DMS153 treated with DMSO at 0.1 percent for 48 hours (cell line): ENCODE data around the gene ARG2.
A peak's percentile ranks its signal among the peaks of the same experiment; 100 is the strongest.

Experiments
- DNase-seq: peaks from one replicate; lab custom pipeline; 2025; ENCODE audit not compliant: unreplicated experiment; lab: John Stamatoyannopoulos, UW

Gene ARG2

DNA sequence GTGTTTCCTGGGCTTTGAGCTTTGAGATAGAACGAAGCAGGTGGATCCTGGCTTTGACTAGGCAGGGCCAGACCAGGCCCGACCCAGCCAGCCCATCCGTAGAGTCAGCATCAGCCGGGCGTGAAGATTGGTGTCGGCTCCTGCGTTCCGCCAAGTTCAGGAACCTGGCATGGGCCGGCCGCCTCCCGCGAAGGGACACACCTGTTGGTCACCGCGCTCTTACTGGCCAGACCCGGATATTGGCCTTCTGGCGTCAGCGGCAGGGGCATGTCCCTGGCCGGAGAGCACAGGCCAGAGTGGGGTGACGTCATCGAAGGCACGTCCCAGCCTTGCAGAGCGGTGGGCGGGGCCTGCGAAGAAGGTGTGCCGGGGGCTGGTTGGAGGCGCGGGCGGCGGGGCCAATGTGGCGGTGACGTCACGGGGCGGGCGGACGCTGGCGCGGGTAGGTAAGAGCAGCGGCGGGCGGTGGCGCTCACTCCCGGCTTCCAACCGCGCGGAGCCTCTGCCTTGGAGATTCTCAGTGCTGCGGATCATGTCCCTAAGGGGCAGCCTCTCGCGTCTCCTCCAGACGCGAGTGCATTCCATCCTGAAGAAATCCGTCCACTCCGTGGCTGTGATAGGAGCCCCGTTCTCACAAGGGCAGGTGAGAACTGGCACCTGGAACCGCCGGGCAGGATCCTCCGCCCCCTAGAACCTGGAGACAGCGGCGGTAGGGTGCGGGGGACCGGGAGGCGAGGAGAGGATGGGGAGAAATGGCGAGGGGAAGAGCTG lies at the start of gene ARG2:
Gene ARG2 (plus strand): TSS at position 475 of the 771 bp plus-strand sequence. CDS start 58 bp downstream, at position 533.
- DNase-seq, result peak; percentile 91

DNA sequence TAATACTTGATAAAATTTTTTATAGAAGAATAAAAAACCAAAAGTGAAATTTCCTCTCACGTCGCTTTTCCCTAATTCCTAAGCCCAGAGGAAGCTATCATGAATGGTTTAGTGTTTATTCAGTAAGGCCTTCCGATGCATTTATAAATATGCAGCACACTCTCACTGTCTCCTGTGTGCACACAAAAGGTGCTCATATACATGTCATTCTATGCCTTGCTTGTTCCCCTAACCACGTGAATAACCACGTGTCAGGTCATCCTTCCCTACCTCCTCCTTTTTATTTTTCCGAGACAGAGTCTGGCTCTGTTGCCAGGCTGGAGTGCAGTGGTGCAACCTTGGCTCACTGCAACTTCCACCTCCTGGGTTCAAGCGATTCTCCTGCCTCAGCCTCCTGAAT lies 49.3 kb upstream of the ARG2 start:
- no peak for DNase-seq

DNA sequence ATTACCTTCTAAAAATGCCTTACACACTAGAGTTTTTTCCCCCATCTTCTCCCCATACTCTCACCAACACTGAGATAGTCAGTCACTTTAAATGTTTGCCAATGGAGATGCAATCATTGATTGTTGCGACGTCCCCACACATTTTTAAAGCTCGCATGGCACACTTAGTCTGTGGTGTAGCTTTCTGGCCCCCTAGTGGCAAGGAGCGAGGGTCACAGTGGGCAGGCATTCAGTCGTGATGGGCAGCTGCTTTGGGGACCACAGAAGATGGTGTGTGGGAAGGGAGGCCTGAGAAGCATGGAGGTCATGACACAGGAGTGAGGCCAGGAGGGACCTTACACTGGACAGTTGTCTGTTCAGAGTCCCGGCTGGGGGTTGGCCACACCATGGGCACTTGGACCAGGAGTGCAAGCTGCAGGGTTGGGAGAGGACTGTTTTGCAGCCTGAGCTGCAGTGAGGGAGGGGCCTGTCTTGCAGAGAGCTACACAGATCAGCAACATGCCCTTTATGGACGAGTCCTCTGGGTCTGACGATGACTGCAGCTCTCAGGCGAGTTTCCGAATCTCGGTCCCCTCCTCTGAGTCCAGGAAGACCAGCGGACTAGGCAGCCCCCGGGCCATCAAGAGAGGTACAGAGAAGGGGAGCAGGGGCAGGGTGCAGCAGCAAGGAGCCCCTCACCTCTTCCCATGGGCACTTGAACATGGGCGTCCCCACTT lies 48.3 kb upstream of the ARG2 start:
- DNase-seq, result peak; percentile 29

DNA sequence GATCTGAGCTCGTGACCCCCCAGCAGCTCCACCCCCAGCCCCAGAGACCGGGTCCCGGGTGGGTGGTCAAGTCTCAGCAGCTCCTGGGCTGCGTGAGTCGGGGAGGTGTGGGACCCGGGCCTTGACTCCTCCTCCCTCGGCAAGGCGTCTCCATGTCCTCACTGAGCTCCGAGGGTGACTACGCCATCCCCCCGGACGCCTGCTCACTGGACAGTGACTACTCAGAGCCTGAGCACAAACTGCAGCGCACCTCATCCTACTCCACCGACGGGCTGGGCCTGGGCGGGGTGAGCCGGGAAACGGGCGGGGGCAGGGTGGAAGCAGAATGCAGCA lies 47.8 kb upstream of the ARG2 start:
- DNase-seq, result no peak

DNA sequence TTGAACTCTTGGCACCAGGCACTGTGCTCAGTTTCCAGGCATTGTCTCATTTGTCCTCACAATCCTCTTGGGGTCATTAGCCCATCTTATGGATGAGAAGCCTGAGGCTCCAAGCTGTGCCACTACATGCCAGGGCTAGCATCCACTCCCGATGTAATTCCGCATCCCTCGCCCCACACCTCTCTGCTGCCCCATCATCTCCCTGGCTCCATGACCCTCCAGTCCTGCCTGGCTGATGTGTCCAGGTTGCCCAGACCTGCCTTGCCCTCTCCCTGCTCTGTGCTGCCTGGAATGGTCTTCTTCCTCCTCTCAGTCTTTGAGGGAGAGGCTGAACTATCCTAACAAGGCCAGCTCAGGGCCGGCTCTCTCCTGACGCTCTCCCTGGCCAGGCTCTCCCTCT lies 47.1 kb upstream of the ARG2 start:
- DNase-seq, result no peak

DNA sequence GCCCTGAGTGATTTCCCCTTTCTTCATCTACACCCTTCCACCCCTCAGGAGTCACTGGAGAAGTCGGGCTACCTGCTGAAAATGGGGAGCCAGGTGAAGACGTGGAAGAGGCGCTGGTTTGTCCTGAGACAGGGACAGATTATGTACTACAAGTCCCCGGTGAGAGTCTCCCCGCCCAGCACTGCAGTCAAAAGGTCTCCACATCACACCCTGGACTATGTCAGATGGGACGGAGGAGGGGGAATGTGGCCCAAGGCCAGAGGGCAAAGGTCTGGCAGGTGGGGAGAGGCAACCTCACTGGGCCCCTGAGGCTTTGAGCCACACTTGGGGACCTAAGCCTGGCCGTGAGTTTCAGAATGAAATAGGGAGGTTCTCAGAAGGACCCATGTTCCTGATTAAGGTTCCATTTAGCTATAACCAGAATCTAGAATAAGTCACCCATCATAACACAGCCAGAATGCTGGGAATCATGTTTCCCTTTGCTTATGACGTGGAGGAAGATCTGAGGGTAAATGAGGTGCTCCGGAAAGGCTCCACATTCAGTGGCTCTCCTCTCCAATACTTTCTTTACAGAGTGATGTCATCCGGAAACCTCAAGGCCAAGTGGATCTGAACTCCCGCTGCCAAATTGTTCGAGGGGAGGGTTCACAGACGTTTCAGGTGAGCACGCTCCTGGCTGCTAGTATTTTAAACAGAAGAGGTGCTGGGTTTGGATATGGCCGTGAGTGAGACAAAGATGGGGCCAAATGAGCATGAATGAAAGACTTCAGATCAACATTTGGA lies 46.3 kb upstream of the ARG2 start:
- no peak for DNase-seq

DNA sequence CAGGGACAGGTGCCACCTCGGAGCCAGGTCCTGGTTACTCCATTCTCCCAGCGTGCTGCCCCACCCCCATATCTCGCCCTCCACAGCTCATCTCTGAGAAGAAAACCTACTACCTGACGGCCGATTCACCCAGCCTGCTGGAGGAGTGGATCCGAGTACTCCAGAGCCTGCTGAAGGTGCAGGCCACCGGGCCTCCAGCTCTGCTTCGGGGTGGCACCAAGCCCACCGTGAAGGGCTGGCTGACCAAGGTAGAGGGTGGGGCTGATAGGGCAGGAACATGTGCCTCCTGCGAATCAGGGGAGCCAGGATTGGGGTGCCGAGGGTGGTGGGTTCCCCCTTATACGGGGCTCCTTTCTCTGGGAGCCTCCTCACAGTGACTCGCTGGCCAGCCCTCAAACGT lies 45.6 kb upstream of the ARG2 start:
- DNase-seq, result no peak

DNA sequence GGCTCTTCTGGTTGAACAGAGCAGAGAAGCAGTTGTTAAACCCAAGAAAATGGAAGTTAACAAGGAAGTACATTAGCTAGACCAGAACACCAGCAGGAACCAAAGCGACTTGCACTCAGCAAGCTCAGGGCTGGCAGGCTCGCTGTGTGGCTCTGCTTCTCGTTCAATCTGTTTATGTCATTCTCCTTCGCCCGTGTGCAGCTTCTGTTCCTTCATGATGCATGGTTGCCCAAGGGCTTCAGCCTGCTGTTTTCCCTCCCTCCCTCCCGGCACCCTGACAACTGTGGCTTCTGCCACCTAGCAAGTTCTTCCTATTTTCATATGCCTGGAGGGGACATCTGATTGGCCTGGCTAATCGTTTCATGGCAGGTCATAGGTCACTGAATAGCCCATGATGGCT lies 44.9 kb upstream of the ARG2 start:
- no peak for DNase-seq

DNA sequence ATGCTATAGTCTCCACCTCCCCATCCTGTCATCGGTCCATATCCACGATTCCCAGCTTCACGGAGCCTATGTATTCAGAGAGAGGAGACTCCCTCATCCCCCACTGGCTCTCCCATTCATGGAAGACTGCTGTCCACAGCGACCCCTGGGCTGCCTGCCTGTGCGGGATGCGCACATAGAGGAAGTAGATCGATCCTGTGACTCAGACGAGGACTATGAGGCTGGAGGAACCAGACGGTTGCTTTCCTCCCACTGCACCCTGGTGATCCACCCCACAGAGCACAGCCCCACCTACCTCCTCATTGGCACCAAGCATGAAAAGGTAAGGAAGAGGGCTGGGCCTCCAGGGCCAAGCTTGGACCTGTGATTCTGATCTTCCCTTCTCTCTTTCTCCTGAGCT lies 44.0 kb upstream of the ARG2 start:
- no peak for DNase-seq

DNA sequence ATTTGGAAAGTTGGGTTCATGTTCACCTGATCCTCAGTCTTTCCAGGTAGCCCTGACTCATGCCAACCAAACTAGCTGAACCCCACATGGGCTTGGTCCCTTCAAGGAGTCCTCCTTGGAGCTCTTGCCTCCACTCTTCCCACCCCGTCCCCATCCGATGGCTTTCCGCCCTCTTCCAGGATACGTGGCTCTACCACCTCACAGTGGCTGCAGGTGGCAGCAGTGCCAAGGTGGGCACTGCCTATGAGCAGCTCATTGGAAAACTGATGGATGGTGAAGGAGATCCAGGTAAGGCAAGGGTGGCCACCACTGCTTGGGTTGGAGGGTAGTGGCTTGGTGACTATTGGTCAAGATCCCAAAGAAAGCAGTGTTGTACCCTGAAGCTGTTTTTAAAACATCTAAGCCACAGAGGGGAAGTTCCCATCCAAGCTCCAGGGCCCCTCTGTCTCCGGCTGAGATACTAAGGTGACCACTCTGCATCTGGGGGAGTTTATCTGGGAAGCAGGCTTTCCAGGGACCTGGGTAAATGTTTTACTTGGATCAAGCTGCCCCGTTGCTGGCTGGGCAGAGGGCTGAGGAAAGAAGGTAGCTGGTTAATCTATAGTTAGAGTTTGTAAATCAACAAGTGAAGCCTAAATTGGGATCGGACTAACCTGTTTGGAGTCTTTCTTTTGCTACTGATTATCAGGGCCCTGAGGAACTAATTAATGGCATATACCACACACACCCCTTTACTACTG lies 43.3 kb upstream of the ARG2 start:
- no peak for DNase-seq

DNA sequence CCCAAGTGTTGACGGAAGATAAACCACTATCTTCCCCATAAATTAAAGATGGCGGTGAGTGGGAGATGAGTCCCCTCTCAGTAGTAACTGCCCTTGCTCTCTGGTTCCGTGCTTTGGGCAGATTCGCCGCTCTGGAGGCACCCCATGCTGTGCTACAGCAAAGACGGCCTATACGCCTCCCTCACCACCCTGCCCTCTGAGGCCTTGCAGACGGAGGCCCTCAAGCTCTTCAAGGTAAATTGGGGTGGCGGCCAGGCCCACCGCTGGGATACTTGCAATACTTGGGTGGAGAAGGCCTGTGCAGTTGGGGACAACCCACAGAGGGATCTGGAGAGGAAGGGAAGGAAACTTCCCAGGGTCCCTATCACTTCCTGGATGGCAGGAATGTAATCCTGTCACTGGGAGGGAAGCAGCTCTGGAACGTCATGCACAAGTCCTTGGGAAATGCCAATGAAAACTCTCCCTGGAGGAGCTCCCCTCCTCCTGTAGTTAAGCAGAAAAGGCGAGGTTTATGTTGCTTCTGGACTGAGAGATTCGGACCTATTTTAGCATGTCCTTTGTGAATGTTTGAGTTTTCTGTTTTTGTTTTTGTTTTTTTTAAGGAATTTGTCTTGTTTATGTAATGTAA lies 42.4 kb upstream of the ARG2 start:
- DNase-seq, result no peak

DNA sequence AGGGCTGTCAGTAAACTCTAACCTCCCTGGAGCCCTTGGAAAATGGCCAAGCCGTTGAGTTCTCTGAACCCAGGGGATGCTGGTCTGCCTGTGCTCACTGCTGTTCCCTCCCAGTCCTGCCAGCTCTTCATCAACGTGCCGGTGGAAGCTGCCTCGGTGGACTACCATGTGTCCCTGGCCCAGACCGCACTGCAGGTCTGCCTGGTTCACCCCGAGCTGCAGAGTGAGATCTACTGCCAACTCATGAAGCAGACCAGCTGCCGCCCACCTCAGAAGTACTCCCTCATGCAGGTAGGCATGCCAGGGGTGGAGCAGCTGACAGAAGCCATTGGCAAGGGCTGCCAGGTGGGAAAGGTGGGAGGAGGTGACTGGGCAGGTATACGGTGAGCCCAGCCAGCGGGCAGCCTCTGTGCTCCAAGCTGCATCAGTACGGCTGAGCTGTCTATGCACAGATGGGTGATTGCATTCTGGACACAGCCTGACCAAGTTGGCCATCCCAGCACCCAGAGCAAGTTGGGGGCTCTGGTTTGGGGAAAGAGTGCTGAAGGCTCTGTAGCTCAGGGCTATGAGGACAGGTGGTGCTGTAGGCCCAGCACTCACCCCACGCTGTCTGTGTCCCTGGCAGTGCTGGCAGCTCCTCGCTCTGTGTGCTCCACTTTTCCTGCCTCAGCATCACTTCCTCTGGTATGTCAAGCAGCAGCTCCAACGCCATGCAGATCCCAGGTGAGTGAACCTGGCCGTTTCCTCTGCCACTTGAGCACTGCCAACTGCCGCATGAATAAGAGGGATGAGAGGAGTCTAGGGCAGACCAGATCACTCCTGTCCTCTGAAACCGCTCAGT lies 41.6 kb upstream of the ARG2 start:
- no peak for DNase-seq

DNA sequence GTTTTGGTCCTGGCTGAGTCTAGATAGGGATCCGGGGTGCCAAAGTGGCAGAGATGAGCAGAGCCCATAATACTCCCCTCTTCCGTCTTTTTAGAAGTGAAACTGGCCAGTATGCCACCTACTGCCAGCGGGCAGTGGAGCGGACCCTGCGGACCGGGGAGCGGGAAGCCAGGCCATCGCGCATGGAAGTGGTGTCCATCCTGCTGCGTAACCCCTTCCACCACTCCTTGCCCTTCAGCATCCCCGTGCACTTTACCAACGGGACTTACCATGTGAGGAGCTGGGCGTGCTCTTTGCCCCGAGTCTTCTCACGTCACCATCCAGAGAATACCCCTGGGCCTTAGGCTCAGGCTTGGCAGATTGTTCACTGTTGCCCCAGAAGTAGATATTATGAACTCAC lies 40.7 kb upstream of the ARG2 start:
- DNase-seq, result no peak

DNA sequence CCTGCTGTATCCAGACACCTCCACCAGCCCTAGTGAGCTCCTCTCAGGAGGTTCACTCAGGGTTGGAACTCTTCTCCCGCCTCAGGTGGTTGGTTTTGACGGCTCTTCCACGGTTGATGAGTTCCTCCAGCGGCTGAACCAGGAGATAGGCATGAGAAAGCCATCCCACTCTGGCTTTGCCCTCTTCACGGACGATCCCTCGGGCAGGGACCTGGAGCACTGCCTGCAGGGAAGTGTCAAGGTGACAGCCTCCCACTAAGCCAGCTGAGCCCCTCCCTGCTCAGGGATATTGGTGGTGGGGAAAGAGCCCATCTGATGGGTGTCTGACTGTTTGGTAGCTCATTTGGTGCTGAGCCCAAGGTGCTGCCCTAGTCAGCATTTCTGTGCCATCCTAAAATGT lies 40.1 kb upstream of the ARG2 start:
- no peak for DNase-seq

DNA sequence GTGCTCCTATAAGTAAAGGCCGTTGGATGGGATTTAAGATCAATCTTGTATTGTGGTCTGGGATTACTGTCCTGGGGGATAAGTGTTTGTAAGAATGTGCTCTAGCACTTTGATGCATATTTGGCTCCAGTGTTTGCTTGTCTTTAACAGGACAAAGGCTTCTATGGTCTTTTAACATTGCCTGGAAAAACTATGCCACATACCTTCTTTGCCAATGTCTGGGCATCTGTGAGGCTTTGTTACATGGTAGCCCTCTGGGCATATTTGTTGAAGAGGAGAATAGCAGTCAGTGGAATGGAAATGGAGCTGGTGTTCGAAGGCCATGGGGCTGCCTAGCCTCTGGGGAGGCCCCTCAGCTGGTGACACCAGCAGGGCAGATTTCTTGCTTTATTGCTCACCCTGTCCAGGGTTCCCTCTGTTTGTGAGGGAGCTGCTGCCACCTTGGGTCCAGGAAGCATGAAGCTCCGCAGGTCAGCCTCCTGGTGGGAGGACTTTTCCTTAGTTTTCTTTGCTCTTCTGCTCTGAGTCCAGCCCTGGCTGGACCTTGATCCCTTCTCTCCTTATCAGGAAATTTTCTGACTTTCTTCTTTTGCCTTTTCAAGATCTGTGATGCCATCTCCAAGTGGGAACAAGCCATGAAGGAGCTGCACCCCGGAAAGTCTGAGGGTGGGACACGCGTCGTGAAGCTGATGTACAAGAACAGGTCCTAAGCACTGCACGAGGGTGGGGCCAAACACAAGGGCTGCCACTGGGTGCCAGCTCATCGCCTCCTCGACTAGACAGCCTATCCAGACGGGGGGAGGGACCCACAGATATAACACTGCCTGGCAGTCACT lies 39.2 kb upstream of the ARG2 start:
- no peak for DNase-seq

DNA sequence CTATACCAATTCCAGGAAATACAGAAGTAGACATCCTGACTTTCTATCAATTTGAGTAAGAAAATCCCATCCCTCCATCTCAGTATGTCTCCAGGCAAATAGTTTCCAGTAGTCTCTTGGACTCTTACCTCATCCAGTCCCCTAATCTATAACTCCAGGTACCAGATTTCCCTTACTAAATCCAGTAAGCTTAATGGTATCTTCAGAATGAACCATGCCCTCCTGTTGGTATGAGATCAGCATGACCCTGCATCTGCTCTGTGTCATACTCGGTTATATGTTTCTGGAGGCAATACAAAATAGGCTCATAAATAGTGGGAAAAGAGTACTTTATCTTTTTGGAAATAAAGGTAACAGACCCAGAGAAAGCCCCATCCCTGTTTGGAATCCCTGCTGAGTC lies 38.1 kb upstream of the ARG2 start:
- no peak for DNase-seq

DNA sequence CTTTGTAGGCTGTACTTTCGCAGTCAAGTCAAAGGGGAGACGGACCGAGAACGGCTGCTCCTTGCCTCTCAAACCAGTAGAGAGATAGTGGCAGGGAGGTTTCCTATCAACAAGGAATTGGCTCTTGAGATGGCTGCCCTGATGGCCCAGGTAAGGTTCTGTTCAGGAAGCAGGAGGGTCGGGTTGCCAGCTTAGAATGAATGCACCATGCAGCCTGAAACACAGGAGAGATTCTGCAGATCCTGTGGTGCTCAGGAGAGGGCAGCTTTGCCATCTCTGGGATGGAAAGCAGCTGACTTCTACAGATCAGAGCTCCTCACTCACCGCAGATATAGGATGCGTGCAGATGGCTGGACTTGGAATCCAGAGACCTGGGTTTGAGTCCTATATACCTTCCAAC lies 37.7 kb upstream of the ARG2 start:
- no peak for DNase-seq

DNA sequence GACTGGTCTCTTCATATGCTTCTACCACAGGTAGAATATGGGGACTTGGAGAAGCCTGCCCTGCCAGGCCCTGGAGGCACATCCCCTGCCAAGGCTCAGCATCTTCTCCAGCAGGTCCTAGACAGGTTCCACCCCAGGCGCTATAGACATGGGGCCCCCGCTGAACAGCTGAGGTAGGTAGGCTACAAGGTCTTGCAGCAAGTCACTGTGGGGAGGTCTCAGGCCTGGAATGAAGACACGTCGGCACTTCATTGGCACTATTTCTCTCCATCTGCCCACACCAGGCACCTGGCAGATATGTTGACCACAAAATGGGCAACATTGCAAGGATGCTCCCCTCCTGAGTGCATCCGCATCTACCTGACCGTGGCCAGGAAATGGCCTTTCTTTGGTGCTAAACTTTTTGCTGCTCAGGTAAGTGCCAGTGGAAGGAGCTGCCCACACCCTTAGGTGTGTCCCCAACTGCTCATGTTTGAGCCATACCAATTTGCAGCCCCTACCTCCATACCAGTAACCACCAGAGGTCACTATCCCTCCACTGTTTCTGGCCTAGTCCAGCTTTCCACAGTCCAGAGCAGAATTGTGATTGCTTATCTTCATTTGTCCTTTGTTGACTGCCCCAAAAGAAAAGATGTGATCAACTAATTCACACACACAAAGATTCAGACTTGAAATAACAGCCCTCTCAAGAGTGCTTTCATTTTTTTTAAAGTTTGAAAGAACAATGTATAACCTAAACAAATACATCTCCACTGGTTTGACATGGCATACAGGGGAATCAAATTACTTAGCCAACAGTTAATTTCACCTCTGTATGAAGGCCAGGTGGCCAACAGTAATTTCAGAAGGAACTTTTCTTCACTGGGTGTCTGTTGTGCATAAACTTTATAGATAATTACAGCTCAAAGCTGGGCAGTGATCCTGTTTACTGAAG lies 35.7 kb upstream of the ARG2 start:
- peak; percentile 26 for DNase-seq
